Measurements from ENCODE around the gene TST.

TST gene

GRCh38 chr22:37019309-37020191 lies at the start of gene TST, which contains the start of gene MPST:
TSS of gene TST (minus strand) at chr22:37019447. CDS start at chr22:37018732, 715 bp downstream.
TSS of gene MPST (plus strand) at chr22:37019742. CDS start at chr22:37019837, 95 bp downstream.
- DNase-seq (ENCODE audit: low read depth in 2 of 2), result peak in 1 of 2 donors; percentile 21

DNA sequence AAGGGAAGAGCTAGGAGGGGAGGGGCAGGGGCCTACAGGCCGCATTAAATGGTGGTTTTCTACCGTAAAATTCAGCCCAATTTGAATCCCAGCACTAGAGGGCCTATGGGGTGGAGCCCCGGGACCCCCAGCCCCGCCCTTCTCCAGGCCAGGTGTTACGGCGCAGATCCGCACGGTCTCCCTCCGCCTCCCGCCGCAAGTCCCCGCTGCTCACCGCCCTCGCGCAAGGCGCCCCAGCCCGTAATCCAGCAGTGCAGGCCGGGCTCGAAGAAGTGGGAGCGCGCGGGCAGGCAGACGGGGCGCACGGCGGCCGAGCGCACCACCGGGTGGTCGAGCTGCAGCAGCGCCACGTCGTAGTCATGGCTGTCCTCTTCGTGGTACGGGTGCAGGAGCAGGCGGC lies 49.6 kb upstream of the TST start:
- no peak for DNase-seq (ENCODE audit: low read depth in 2 of 2)

DNA sequence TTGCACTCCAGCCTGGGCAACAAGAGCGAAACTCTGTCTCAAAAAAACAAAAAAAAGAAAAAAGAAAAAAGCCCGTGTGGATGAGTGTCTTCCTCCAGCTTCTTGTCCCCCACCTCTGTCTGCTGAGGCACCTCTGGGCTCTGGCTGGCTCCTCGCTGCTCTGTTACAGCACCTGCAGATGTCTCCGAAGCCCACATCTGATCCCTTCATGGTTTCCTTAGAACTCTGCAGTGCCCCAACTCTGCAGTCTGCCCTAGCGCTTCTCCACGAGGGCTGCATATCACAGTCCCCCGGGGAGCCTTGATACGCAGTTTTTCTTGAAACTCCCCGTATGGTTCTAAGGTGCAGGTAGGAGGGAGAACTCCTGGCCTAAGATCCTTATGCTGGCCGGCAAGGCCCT lies 48.2 kb upstream of the TST start:
- DNase-seq (ENCODE audit: low read depth in 2 of 2), result no peak

- DNase-seq (ENCODE audit: low read depth in 2 of 2), result no peak
Measured at GRCh38 chr22:37065961-37066360, 46.7 kb upstream of the TST start.

DNA sequence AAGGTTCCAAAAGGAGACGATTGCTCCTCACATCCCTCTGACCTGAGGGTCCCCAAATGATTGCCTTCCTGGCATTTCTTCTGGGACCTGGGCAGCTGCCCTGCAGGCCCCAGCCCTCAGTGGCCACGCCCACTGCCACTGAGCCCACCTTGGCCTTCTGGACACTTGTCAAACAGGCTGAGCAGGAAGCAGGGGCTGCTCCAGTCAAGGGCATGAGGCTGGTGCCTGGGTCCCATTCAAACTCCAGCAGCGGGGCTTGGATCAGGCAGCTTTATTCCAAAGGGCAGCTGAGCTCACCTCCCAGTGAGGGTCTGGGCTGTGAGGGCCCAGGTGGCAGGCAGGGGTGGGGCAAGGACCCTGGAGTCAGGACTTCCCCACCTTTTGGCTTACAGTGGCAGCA lies 45.9 kb upstream of the TST start:
- no peak for DNase-seq (ENCODE audit: low read depth in 2 of 2)

GRCh38 chr22:37064553-37064952 lies 45.3 kb upstream of the TST start:
- DNase-seq (ENCODE audit: low read depth in 2 of 2), result no peak

GRCh38 chr22:37063431-37064420 lies 44.5 kb upstream of the TST start:
- DNase-seq (ENCODE audit: low read depth in 2 of 2), result no peak

DNA sequence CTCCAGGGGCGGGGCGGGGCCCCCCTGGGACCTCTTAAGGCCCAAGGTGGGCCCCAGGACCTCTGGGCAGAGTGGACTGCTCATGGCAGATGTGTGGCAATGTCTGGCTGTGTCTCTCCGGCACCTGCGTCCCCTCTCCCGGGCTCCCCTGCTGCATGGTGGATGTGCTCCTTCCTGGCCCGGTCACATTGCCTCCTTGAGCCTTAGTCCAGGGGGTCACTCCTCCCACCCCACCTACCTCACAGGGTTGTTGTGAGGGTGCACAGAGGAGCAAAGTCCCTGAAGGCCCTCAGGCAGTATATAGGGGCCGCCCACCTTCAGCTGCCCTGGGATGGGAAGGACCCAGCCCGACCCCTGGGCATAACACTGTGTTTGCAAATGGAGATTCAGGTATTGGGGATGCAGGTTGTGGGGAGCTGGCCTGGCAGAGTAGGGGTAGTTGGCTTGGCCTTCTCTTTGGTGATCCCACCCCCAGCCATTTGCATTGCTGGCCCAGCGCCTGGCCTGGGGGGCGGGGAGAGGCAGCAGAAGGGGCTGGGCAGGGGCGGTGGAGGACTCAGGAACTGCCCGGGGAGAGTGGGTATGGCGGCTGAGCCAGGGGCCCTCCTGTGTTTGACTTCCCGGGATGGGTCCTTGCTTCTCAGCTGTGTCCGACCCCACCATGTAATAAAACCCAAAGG lies 43.6 kb upstream of the TST start:
- DNase-seq (ENCODE audit: low read depth in 2 of 2), result no peak

- no peak for DNase-seq (ENCODE audit: low read depth in 2 of 2)
Measured at GRCh38 chr22:37062376-37062675, 43.1 kb upstream of the TST start.

DNA sequence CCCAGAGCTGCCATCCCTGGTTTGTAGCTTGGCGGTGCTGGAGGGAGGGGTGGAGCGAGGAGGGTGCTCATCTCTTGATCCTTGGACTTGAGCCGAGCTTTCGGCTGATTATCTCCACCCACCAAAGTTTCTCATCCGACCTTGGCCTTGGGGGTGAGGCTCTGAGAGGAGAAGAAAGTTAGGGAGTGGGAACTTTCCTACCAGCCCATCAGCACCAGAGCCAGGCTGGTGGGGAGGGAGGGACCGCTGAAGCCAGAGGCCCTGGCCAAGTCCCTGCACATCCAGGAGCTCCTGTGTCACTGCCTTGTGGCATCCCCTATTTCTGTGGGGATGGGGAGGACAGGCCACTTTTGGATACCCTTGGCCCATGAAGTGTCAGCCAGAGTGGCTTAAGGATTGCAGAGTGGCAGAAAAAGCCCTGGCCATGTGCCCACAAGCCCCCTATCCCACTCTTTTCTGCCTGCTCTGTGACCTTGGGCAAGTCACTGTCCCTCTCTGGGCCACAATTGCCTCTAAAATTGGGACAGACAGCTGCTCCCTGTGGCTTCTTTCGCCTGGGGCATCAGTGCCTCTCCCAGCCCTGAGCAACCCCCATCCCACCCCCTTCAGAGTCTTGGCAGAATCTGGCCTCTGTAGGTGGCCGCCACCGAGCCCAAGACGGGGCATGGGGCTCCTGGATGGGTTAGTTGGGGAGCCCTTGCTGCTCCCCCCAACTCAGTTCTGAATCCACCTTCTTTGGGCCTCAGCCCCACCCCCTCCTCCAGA lies 42.5 kb upstream of the TST start:
- DNase-seq (ENCODE audit: low read depth in 2 of 2), result no peak

DNA sequence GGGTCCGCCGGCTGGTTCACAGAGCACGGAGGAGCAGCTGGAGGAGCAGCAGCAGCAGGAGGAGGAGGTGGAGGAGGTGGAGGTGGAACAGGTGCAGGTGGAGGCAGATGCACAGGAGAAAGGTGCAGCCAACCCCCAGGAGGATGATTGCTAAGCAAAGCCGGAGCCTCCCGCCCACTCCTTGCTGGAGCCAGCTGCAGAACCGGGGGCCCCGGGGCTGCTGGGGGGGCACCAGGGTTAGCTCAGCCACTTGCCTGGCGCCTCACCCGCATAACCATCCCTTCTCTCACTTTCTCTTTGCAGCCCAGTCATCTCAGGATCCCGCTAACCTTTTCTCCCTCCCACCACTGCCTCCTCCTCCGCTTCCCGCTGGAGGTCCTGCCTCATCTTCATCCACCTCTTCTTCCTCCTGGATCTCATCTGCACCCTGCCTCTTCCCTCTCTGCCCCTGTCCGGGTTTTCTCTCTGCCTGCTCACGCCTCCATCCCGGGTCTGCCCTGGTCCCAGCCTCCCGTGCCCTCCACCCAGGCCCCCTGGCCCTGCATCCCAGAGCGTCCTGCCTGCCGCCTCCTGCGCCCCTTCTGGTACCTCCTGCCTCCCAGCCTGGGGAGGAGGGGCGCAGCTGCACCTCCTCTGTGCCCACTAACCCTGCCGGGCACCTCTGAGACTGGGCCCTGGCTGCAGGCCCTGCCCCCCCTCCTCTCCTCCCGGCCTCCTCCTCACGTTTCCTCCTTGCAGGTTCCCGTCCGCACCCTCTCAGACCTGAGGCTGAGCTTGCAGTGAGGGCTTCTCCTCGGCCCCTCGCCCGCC lies 41.8 kb upstream of the TST start:
- DNase-seq (ENCODE audit: low read depth in 2 of 2), result peak; percentile 72 to 77

- DNase-seq (ENCODE audit: low read depth in 2 of 2), result no peak
Measured at GRCh38 chr22:37059876-37060449, 40.7 kb upstream of the TST start.

GRCh38 chr22:37058917-37059701 lies 39.9 kb upstream of the TST start:
- DNase-seq (ENCODE audit: low read depth in 2 of 2), result no peak

DNA sequence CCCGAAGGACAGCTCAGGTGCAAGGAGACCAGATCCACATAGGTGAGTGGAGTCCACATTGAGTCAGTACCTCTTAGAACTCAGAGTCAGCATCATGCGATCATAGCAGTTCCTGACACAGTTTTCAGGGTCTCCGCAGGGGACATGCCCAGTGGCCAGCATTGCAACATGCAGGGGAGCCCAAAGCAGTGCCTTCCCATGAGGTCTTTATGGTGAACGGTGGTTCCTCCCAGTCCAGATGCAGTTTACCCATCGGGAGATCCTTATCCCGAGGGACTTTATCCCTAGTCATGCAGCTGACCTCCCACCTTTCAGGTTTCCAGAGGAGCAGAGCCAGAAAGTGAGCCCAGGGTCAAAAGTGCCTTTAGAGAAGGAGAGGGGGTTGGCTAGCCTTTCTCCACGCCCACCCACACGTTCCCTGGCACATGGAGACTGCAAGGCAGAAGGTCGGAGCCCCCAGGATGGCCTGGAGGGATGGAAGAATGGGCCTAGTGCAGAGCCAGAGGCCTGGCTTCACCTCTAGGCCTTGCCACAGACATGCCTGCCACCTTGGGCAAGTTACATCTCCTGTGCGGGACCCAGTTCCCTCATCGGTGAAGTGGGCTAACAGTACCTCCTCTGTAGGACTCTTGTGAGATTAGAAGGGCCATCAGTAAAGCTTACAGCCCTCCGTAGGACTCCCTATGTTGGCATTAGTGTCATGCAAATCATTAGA lies 38.7 kb upstream of the TST start:
- no peak for DNase-seq (ENCODE audit: low read depth in 2 of 2)

DNA sequence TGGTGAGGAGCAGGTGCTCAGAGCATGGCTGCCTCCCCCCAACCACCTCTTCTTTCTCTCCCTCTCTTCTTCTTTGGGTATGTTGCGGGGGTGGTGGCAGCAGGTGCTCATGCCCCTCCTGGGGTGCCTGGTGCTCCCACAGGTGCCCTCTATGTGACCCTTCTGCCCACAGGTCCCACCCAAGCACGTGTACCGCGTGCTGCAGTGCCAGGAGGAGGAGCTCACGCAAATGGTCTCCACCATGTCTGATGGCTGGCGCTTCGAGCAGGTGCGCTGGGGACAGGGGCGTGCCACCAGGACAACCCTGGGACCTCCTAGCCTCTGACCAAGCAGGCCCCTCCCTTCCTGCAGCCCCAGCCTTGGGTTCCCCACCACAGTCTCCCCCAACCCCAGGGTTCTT lies 38.0 kb upstream of the TST start:
- DNase-seq (ENCODE audit: low read depth in 2 of 2), result no peak

GRCh38 chr22:37056246-37056645 lies 37.0 kb upstream of the TST start:
- DNase-seq (ENCODE audit: low read depth in 2 of 2), result no peak

GRCh38 chr22:37054600-37055365 lies 35.5 kb upstream of the TST start:
- no peak for DNase-seq (ENCODE audit: low read depth in 2 of 2)

DNA sequence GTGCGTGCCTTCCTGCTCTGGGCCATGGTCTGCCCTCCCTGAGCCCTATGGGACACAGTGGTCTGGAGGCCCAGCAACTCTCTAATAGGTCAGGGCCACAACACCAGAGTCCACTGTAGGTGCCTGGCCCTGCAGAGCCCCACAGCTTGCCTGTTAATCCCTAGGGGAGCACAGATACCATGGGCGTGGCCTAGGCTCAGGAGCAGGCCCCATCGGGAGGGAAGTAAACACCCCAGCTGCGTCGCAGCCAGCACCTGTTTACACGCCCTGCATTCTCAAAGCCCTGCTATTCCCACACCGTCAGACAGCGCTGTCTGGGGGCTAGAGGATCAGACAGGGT lies 34.8 kb upstream of the TST start:
- no peak for DNase-seq (ENCODE audit: low read depth in 2 of 2)
